OCI-LY1 (cell line): ENCODE measurements around the gene CARD14.

ENCODE experiments used
- EZH2 ChIP-seq: fragments of 200-600 bp; sonication (generic), shearing (Covaris generic); IDR thresholded peaks from 2 replicates; pipeline ENCODE4 v1.8.0; 2017; ENCODE audit warnings: borderline replicate concordance, mixed run types, mild to moderate bottlenecking, antibody characterized with exemption, low read length, moderate library complexity, mixed read lengths
- TF ChIP-seq, protein P1 (sequence below): fragments of 200-600 bp; sonication (generic), shearing (Covaris generic); IDR thresholded peaks from 2 replicates; pipeline ENCODE4 v1.5.1; 2017; ENCODE audit warnings: mild to moderate bottlenecking, antibody characterized with exemption, low read length, moderate library complexity, mixed read lengths

DNA sequence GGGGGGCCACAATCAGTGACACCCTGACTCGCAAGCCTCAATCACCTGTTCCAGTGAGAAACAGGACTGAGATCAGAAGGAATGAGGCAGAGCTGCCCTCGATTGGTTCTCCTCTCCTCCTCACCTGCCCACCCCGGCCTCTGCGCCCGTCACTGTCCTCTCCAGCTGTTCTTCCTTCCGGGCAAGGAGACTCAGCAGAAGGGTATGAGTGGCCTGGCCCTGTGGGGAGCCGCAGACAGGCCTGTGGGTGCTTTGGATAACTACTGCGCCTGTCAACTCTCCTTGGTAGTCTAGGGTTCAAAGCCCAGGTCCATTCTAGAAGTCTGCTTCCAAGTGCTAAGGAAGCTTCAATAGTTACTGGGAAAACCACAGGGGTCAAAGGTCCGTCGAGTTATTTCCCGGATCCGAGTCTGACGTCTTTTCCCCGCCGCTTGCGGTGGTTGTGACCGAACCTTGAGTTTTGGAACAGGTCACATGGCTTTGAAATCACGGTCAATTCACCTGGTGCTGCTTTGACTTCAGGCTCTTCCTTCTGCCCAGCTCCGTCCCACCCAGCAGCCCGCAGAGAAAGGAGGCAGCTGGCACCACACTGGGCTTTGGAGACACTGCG is 8.3 kb downstream of the CARD14 start:
- TF ChIP-seq, protein P1, sequence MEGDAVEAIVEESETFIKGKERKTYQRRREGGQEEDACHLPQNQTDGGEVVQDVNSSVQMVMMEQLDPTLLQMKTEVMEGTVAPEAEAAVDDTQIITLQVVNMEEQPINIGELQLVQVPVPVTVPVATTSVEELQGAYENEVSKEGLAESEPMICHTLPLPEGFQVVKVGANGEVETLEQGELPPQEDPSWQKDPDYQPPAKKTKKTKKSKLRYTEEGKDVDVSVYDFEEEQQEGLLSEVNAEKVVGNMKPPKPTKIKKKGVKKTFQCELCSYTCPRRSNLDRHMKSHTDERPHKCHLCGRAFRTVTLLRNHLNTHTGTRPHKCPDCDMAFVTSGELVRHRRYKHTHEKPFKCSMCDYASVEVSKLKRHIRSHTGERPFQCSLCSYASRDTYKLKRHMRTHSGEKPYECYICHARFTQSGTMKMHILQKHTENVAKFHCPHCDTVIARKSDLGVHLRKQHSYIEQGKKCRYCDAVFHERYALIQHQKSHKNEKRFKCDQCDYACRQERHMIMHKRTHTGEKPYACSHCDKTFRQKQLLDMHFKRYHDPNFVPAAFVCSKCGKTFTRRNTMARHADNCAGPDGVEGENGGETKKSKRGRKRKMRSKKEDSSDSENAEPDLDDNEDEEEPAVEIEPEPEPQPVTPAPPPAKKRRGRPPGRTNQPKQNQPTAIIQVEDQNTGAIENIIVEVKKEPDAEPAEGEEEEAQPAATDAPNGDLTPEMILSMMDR = no peak
- TF ChIP-seq EZH2 = no peak
